ENCODE data around the gene GABRA5.
"Not testable (repeated sequence)": the region's sequence is repeated elsewhere in the genome, so short reads cannot be mapped to it uniquely, and the experiment has no call there.

The GABRA5 gene

DNA sequence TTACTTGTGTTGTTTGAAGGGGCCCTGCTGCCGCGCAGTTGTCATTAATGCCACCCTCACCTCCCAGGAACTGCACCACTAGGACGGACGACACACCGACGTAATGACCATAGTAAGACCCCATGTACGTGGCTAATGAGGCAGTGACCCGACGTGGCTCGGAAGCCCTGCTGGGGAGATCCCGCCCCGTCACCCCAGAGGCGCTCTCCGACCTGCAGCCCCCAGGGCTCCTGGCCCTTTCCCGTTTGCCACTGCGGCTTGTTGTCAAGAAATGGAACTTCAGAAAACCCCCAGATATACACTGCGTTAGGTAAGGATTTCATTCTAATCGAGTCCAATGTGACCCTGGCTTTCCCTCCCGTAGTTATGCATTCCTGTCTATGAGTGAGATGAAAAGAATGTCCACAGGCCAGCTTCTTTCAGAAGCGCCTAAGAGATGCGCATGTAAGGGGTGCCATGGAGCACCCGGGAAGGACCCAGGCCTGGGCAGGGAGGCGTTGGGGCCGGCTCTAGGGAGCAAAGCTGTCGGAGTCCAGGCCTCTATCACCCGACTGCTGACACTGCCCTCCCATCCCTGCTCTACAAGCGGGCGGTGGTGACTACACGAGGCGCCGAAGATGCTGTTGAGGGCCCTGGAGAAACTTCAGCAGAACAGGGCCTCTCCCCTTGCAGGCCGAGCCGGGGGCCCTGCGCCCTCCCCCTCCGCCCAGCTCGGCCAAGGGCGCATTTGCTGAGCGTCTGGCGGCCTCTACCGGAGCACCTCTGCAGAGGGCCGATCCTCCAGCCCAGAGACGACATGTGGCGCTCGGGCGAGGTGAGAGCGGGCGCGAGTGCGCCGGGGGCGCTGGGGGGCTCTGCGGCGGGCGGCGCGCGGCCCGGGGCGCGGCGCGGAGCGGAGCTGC, at the start of gene GABRA5:
GABRA5 (plus strand) TSS at position 765 of the 902 bp plus-strand sequence. CDS start 2,187 bp downstream, outside the sequence.
- no peak for DNase-seq

DNA sequence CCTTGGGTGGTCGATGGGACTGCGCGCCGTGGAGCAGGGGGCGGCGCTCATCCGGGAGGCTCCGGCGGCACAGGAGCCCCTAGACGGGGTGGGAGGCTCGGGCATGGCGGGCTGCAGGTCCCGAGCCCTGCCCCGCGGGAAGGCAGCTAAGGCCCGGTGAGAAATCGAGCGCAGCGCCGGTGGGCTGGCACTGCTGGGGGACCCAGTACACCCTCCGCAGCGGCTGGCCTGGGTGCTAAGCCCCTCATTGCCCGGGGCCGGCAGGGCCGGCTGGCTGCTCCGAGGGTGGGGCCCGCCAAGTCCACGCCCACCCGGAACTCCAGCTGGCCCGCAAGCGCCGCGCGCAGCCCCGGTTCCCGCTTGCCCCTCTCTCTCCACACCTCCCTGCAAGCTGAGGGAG, 35.7 kb upstream of the GABRA5 start:
- not testable (repeated sequence) for DNase-seq

DNA sequence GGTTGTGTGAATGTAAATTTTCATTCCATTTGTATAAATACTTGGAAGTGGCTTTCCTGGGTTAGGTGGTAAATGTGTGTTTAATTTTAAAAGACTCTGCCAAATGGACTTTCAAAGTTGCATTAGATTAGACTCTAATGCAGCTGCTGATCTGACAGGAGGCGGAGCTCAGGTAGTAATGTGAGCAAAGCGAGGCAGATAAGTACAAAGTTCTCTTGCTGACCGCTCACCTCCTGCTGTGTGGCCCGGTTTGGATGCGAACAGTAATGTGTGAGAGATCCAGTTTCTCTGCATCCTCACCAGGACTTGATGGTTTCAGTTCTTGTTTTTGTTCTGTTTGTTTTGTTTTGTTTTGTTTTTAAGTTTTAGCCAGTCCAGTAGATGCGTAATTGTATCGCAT, 34.9 kb upstream of the GABRA5 start:
- DNase-seq = no peak

DNA sequence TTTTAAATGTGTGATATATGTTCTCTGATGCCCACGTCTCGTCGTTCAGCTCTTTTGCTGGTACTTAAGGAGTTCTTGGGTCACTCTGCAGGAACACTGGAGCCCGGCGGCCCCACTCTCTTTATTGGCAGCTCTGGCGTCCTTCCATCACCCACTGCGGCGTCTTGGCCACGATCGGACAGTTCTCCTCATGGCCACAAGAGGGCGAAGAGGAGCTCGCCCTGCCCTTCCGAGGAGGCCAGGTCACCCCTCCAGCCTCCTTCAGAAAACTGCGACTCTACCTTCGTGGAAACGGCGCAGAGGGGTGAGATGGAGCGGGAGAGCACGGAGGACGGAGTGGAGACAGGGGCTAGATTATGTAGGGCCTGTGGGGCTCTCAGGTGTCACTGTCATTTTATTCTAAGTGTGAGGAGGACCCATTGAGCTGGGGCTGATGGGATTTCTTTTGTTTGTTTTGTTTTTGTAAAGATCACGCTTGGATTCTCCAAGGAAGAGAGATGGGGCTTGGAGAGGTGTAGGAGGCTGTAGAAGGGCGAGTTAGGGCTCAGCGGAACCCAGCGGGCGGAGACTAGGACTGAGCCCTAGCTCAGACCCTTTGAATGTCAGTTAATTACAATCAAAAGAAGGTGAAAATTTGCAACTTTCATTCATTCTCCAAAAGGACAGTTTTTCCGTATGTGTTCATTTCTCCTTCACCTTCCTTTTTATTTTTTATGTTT, 28.0 kb upstream of the GABRA5 start:
- DNase-seq = peak in 1 of 2 donors; percentile 20

DNA sequence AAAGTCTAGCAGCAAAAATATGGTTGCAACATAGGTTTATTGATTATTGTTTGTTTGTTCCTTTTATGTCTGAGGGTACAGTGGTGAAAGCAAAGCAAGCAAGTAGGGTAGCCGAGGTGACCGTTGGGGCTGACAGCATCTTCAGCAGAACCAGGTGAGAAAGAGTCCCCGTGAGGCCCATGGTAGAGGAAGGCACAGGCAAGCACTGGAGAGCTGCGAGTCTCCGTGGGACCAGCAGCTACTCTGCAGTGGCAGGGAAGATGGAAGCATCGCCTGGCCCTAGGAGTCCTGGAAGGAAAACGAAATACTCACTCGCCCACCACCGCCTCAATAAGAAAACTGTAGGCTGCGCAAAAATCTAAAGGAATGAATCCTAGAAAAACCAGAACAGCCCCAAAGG, 25.3 kb upstream of the GABRA5 start:
- DNase-seq = no peak

DNA sequence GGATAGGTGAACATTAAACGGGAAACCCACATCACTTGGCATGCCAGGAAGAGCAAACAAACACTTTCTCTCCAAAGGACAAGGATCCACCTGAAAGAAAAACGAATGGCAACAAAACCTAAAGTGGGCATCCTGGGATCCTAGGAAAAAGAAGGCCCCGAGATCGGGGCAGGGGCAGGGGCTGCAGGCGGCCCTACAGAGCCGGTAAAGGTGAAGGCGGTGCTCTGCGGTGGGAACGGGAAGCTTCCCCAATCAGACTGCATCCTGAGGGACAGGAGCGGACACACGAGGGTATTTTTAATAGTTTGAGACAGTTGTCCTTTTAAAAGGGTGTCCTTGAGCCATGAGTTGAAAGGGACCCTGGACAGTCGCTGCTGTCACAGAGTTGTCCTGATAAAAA, 24.9 kb upstream of the GABRA5 start:
- no peak for DNase-seq

DNA sequence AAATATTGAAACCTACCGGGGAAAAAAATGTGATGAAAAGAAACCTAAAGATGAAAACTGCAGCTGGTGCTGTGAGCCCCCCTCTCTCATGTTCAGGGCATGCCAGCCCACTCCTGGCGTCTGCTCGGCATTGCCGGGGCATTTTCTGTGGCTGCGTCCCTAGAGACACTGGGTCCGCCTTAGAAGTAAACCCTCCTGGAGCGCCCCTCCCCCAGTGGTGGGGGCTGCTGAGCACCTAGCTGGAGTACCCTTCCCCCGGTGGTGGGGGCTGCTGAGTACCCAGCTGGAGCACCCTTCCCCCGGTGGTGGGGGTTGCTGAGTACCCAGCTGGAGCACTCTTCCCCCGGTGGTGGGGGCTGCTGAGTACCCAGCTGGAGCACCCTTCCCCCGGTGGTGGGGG, 24.5 kb upstream of the GABRA5 start:
- no peak for DNase-seq

DNA sequence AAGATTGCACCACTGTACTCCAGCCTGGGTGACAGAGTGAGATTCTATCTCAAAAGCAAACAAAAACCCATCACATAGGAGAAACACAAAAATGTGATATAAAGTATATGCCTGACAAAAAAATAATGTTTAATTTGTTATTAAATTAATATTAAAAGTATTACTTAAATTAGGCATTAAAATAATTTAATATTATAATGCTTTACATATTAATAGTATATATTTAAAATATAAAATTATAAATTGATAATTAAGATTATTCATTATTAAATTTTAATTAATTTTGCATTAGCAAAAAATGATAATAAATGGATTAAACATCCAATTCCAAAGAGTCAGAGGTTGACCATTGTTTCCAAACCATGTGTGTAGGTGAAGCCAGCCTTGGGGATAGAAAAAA, 22.0 kb upstream of the GABRA5 start:
- DNase-seq = no peak

DNA sequence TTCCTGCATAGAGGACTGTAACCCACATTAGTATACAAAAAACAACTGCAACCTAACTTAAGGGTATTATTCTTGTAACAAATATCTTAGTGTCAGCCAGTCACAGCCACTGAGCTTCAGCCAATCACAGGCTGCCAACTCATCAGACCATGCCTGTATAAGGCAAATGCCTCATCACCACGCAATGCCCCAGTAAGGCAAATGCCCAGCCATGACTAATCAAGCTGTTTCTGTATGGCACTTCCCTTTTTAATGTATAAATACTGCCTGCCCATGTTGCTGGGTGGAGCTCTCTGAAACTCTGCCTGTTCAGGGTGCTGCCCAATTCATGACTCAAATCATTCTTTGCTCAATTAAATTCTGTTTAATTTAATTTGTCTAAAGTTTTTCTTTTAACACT, 18.4 kb upstream of the GABRA5 start:
- no peak for DNase-seq

DNA sequence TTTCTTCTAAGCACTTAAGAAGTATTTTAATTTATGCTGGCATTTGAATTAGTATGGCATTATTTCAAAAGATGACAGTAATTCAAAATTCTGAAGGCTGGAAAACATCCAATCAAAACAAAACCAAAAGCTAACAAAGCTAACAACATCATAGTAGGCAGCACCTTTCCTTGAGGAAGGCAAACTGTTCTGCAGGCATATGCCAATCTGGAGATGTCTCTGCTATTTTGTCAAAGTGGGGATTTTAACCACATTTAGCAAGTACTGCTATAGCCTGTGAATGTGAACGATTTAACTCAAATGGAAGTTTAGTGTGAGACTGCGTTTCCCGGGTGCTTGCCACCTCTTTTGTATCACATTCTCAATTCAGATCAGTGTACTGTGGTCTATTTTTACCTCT, 16.7 kb upstream of the GABRA5 start:
- DNase-seq = no peak

DNA sequence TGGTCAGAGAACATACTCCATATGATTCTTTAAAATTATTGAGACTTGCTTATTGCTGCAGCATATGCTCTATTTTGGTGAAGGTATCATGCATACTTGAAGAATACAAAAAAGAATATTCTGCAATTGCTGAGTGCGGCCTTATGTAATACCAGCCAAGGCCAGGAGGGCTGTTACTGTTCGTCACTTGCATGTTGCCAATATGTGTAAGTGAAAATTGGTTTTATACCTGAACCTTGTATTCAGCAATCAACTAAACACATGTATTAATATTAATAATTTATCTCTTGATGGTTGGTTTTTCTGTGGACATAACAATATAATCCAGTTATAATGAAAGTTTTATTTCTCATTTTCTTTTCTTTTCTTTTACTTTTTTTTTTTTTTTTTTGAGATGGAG, 13.9 kb upstream of the GABRA5 start:
- DNase-seq = no peak

DNA sequence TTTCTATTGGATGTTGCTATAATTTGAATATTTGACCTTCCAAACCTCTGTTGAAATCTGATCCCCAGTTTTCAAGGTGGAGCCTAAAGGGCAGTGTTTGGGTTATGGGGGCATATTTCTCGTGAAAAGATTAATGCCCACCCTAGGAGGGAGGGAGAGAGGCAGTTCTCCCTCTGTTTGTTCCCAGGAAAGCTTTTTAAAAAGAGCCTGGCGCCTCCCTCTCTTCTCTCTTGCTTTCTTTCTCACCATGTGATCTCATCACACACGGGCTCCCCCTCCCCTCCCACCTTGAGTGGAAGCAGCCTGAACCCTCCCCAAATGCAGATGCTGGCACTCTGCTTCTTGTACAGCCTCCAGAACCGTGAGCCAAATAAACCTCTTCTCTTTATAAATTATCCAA, 12.4 kb upstream of the GABRA5 start:
- no peak for DNase-seq

DNA sequence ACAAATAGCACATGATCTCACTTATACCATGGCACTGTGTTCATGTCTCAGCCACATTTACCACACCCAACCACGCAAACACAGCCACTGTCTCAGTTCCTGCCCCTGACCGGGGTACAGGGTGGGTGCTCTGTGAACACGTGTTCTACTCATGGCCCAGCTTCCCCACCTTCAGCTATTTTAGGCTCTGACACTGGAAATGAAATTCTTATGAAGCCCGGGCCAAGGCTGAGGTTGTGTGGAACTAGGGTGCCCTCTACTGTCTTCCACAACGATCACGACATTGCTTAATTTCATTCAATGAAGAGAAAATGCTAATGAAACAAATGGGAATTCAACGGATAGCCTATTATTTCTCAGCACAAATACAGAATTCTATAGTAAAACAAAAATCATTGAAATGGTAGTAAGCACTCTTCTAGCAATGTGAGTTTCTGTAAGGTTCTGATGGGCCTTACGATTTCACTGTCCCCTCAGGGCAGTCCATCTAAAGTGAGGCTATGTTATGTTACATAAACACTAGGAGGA, 2.1 kb upstream of the GABRA5 start:
- DNase-seq = peak in 1 of 2 donors; percentile 4

DNA sequence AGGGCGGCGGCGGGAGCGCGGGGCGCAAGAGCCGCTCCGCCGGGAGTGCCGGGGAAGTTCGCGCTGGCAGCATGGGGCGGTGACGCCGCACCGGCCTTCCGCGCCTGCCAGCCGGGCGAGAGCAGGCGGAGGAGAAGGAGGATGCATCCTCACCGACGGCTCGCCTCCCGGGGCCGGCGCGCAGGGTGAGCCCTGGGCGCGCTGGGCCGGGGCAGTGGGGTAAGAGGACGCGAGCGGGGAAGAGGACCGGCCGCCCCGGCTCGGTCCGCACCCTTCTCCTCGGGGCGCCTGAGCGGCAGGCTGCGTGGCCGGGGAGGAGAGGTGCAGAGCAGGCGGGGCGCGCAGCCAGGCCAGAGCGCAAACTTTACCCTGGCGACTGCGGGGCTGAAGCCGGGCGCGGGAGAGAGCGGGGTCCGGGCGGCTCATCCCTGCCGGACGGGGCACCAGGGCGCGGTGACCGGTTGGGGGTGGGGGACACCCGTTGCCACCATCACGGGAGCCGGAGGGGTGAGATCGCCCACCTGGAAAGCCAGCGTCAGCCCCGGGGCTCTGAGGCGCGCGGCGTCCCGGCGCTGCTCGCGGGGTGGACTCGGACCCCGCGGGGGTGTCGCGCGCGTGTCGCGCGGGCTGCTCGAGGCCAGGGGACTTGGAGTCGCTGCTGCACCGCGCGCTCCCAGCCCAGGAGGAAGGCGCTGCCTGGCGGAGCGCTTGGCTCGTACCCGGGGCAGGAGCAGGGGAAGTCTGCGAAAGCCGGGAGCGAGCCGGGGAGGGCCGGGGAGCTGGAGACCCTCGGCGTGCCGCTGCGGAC, 542 bp downstream of the GABRA5 start:
- DNase-seq = no peak

DNA sequence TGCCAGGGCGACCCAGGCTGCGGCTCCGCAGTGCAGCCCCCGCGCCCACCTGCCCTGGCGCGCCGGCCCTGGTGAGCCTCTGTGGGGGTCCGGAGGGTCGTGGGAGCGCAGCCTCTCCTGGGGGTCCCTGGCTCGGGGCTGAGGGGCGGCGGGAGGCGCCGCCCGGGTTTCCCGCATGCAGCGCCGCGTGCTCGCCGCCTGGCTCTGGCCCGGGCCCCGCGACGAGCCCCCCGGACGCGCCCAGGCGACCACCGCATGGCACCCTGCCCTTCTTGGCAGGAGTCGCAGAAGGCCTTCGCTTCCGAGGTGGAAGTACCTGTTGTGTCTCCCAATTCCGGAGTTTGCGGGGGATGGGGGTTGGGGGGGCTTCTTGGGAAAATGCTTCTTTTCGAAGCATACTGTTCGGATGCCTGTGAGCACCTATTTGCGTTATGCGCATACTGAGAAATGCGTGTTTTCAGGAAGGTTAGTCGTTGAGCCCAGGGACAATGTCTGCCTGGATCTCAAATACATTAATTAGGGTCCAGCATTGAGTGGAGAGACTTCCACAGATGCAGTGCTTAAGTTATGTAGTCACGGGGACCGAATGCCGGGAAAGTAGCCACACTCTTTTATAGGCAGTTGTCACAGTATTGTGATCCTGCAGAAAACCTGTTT, 1.3 kb downstream of the GABRA5 start:
- no peak for DNase-seq

DNA sequence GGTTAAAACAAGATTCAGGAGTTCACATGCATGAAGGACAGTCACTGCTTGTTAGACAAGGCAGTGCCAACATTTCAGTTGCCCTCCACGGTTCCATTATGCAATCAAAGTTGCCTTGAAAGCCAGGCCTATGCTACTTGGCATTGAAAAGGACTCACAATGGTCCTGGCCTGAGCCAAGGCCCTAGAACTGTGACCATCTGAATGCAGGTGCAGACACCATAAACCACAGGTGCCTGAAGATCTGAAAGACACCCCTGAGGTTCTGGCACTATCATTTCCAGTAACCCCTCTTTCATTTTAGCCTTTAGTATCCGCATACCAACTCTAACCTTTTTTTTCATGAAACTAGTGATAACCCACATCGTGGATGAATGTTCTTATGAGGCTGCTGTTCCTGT, 2.8 kb downstream of the GABRA5 start:
- DNase-seq = no peak

DNA sequence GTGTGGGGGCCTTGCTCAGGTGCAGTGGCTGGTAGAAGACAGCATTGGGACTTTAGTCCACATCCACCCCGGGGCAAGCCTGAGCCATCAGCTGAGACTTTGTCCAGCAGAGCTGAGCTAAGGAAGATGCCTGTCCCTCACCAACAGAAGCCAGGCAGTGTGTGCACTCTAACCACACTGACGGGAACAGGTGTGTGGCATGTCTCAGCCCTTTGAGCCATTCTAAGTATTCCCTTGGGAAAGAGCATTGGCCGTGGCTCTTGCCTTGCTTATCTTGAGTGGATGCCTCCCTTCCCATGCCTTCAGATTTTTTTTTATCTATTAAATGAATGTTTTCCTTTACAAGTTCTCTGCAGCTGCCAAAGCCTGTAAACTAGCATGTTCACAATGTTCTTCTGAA, 3.5 kb downstream of the GABRA5 start:
- no peak for DNase-seq

DNA sequence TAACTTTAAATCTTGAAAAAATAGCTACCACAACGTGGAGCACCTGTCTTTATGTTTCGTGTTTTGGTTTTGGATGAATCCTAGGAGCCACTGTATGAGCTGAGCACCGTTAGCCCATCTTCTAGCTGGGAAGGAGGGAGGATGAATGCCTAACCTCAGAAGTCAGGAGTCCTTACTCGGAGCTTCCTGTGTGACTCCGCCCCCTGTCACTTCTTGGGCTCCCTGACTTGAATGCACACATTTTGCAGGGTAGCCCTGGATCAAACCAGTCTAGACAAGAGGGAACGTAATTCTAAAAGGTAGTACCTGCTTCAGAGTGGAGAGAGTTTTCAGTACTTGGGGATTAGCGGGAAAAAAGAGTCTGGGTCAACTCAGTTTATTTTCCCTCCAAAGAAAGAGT, 5.3 kb downstream of the GABRA5 start:
- DNase-seq = no peak

DNA sequence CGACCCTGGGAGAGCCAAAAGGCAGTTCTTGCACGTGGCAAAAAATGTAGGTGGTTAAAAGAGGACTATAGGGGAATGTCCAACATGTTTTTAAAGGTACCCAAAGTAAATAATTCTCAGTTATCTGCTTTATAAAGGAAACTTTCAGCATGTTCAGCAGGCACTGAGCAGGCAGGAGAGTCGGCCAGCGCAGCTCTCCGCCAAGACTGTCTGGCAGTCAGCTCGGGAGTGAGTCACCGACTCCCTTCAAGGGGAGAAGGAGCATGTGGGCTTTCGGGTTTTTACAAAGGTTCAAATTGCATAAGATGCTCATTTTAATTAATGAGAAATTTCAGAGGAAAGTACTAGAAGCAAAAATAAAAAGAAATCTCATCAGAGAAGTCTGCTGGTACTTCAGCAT, 7.0 kb downstream of the GABRA5 start:
- DNase-seq = no peak

DNA sequence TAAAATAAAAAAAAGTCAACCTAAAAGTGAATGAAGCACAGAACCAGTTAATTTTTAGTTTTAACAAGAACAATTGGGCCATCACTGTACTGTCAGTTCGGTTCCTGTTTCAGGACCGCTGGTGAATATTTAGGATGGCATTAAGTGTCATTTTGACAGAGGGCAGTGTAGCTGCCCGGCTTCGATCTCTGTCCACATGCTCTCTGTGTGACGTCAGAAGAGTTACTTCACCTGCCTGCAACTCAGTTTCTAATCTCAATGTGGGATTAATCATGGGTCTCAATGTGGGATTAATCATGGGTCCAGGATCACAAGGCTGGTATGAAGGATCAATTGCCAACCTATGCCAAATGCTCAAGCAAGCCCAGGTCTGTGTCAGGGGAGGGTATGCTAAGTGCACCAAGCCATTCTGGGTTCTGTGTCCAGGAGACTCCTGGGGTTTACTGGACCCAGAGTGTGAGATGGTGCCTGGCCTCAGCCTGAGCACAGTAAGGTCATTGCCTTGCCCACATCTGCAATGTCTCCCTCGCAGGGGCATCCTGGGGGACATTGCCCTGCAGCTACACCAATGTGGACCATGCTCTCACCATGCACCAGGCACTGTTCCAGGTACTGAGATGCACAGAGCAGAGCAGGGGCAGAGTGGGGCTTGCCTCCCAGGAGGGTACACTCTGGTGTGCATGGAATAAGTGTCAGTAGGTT, 8.1 kb downstream of the GABRA5 start:
- DNase-seq = no peak

DNA sequence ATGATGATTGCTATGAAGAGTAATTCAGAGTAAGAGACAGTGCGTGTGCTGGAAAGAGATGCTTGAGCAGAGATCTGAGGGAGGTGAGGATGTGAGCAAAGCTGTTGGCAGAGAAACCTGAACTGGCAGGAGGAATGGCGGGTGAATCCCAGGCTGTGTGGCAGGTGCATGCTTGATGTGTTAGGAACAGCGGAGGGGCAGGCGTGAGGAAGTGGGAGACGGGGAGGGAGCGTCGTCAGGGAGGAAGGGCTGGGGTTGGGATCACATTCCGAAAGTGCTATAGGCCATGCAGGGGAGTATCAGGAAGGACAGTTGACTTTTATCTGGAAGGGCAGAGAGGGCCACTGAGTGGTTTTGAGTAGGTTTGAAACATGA, 8.6 kb downstream of the GABRA5 start:
- no peak for DNase-seq

DNA sequence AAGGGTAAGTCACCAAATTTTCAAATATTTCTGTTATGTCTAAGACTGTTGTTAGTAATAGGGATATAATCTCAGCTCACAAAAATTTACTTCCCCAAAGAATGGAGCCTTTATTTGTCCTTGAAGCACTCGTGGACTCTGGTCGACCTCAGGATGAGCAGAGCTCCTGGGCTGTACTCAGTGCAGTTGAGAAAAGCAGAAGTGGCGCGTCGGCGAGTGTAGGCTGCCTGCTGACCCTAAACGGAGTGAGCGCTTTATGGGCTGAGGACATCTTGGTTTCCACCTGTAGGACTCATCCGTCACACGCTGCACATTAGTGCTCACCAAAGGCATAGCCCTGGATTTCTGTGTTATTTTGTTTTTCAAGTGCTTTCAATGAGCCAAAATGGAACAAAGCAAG, 11.0 kb downstream of the GABRA5 start:
- DNase-seq = no peak
